GM12878 (cell line): ENCODE results near the gene TBXAS1.

ENCODE experiments used
- BCL11A ChIP-seq: IDR thresholded peaks from 2 replicates; pipeline ENCODE4 v1.6.1; 2011; ENCODE audit warnings: low read depth, low read length
- CBX5 ChIP-seq: sonication (generic); IDR thresholded peaks from 2 replicates; pipeline ENCODE4 v1.6.1; 2016; ENCODE audit warnings: low read depth, moderate library complexity, mild to moderate bottlenecking, inconsistent platforms
- CREM ChIP-seq: IDR thresholded peaks from 2 replicates; pipeline ENCODE4 v1.6.1; 2014; ENCODE audit warnings: antibody characterized with exemption, low read depth
- CTCF ChIP-seq, 3 experiments: IDR thresholded peaks in 2 of 3; conservative IDR thresholded peaks in 1 of 3; 2 replicates each; pipeline ENCODE4 v1.5.1; 2011; ENCODE audit warnings: low read depth in 3 of 3, low read length in 3 of 3, mild to moderate bottlenecking in 3 of 3, control low read depth in 2 of 3, moderate library complexity in 2 of 3, inconsistent platforms in 1 of 3, mixed read lengths in 1 of 3; ENCODE audit not compliant: control insufficient read depth in 2 of 3, insufficient read depth in 1 of 3; ENCODE audit errors: extremely low read depth in 1 of 3
- HDAC6 ChIP-seq: fragments of 200-600 bp; sonication (generic); IDR thresholded peaks from one replicate; pipeline ENCODE4 v1.8.0; 2017; ENCODE audit warnings: antibody characterized with exemption; ENCODE audit not compliant: unreplicated experiment
- NFIC ChIP-seq: IDR thresholded peaks from 2 replicates; pipeline ENCODE4 v1.6.1; 2012; ENCODE audit warnings: low read depth, mild to moderate bottlenecking, inconsistent platforms, low read length, moderate library complexity
- POLR2AphosphoS5 ChIP-seq: IDR thresholded peaks from 2 replicates; pipeline ENCODE4 v1.6.1; 2011; ENCODE audit warnings: mild to moderate bottlenecking, low read length, inconsistent platforms
- RCOR1 ChIP-seq: conservative IDR thresholded peaks from 2 replicates; pipeline ENCODE4 v1.6.1; 2012; ENCODE audit warnings: low read depth, low read length, improper control_type of control experiment
- SMAD5 ChIP-seq: IDR thresholded peaks from 2 replicates; pipeline ENCODE4 v1.6.1; 2016; ENCODE audit warnings: antibody characterized with exemption, low read depth
- SPI1 ChIP-seq: IDR thresholded peaks from 2 replicates; pipeline ENCODE4 v1.6.1; 2011; ENCODE audit warnings: low read depth, mild to moderate bottlenecking, low read length, moderate library complexity, borderline replicate concordance; ENCODE audit not compliant: insufficient read depth
- YBX1 ChIP-seq: fragments of 450-650 bp; IDR thresholded peaks from 2 replicates; pipeline ENCODE4 v1.6.1; 2016; ENCODE audit warnings: antibody characterized with exemption
- ZNF384 ChIP-seq: IDR thresholded peaks from 2 replicates; pipeline ENCODE4 v1.6.1; 2012; ENCODE audit warnings: low read depth, mild to moderate bottlenecking, low read length, improper control_type of control experiment, borderline replicate concordance

GRCh38 chr7:139994356-139994755 is 165.3 kb downstream of the TBXAS1 start:
- TF ChIP-seq SMAD5 (no peak), NFIC (no peak), SPI1 (no peak), ZNF384 (no peak), CREM (no peak), CBX5 (no peak), HDAC6 (no peak), CTCF (IDR thresholded peaks at IDR 0.05 in 2 of 3, conservative IDR thresholded peaks at IDR 0.05 in 1 of 3; ENCODE audit: control insufficient read depth in 2 of 3, extremely low read depth in 1 of 3, insufficient read depth in 1 of 3, low read depth in 3 of 3, low read length in 3 of 3) (no peak), BCL11A (no peak), POLR2AphosphoS5 (no peak), YBX1 (no peak), RCOR1 (no peak)
